HG03060 (cell line): ENCODE data around the gene GARIN5B.
A peak's percentile ranks its signal among the peaks of the same experiment; 100 is the strongest.

ENCODE experiments used
- ATAC-seq: cut with Tn5 transposase; IDR thresholded peaks from one replicate; pipeline ENCODE4 v1.9.1; 2021; ENCODE audit warnings: low read depth, moderate number of reproducible peaks; ENCODE audit not compliant: unreplicated experiment

The GARIN5B gene

GRCh38 chr19:55389386-55390317 lies 26.6 kb upstream of the GARIN5B start:
- ATAC-seq, result no peak

- no peak for ATAC-seq
These were observed 24.9 kb upstream of the GARIN5B start for GRCh38 chr19:55387736-55388497.

- no peak for ATAC-seq
These were observed 23.5 kb upstream of the GARIN5B start for GRCh38 chr19:55386493-55386971.

GRCh38 chr19:55385724-55386492 lies 22.8 kb upstream of the GARIN5B start, which contains the start of gene RPL28:
Gene RPL28, plus strand, starts transcription at chr19:55385932. Its CDS starts 426 bp downstream, at chr19:55386358.
- ATAC-seq, result peak; percentile 70

- peak; percentile 35 for ATAC-seq
These were observed 22.1 kb upstream of the GARIN5B start for GRCh38 chr19:55384920-55385723.

- ATAC-seq, result no peak
These were observed 21.3 kb upstream of the GARIN5B start, which contains the start of gene TMEM238 for GRCh38 chr19:55384131-55384919. Gene TMEM238, minus strand, starts transcription at chr19:55384292. Its CDS starts 33 bp downstream, at chr19:55384259.

DNA sequence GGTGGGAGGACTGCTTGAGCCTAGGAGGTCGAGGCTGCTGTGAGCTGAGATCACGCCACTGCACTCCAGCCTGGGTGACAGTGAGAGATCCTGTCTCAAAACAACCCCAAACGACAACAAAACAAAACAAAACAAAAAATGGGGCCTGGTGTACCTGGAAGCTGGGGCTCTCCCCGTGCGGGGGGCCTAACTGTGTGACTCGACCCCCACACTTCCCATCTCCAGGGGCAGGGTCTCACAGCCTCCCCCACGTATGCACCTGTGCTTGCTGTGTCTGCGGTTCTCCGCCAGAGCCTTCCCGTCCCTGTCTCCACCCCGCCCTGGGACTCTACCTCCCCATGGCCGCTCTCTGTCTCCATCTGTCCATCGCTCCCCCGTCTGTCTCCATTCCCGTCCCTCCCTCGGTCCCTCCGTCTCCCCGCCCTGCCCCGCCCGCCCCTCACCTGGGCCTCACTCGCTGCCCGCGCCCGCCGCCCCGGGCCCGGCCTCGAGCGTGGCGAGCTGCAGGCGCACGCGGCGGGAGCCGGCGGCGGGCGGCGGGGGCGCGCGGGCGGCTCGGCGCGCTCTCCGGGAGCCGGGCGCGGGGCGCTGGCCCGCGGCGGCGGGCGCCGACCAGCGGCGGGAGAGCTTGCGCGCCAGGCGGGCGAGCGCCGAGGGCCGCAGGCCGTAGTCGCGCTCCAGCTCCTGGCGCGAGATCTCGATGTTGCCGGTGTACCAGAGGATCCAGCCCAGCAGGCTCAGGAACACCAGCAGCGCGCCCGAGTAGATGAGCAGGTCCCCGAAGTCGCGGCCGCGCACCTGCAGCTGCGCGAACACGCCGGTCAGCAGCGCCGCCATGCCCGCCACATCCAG lies 20.4 kb upstream of the GARIN5B start:
- no peak for ATAC-seq

DNA sequence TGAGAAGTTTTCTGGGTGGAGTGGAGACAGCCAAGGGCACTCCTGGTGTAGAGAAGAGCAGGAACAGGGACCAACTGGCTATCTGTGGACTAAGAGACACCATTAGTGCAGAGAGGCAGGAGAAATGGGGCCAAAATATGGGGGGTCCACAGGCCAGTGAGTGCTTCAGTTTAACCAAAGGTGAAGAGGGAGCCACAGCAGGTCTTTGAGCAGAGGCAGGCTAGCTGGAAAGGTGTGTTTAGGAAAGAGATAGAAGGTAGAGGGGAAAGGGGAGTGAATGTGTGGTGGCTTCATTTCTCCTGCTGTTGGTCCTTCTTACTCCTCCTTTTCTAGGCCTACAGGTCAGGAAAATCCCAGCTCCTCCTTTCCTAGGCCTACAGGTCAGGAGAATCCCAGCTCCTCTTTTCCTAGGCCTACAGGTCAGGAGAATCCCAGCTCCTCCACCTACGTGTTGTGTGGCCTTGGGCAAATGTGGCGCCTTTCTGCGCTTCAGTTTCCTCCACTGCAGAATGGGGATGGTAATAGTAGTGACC lies 19.5 kb upstream of the GARIN5B start:
- ATAC-seq, result no peak

- no peak for ATAC-seq
These were observed 19.0 kb upstream of the GARIN5B start for GRCh38 chr19:55382013-55382412.

DNA sequence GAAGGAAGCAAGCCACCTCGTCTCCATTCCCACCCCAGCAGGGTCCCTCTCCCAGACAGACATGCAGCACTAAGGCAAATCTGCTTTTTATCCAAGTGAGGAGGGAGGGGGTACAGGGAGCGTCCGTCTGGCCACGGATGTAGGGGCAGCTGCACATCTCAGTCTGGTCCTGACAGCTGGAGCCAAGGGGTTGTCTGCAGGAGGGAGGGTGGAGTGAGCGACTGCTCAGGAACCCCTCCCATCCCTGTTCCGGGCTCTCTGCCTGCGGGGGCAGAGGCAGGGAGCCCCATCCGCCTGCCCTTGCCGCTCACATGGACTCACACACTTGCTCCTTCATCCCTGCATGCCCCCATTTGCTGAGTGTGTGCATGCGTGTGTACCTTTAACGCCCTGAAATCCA lies 16.1 kb upstream of the GARIN5B start:
- no peak for ATAC-seq

DNA sequence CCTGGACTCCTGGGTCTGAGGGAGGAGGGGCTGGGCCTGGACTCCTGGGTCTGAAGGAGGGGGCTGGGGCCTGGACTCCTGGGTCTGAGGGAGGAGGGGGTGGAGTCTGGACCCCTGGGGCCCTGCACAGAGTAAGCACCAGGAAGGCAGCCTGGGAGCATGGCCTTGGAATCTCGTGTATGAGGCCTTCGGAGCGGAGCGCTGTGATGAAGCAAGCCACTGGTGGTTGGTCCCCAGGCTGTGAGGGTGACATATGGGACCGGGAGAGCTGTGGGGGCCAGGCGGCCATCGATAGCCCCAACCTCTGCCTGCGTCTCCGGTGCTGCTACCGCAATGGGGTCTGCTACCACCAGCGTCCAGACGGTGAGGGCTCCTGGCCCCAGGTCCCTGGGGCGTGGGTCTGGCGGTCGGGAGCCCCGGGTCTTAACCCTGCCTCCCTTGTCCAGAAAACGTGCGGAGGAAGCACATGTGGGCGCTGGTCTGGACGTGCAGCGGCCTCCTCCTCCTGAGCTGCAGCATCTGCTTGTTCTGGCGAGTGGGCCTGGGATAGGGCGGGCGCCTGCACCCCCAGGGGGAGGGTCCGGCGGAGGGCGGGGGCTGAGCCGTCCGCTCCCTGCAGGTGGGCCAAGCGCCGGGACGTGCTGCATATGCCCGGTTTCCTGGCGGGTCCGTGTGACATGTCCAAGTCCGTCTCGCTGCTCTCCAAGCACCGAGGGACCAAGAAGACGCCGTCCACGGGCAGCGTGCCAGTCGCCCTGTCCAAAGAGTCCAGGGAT lies 14.5 kb upstream of the GARIN5B start:
- ATAC-seq, result no peak

- no peak for ATAC-seq
These were observed 13.3 kb upstream of the GARIN5B start, which contains the start of gene TMEM190 for GRCh38 chr19:55376241-55376933. Gene TMEM190, plus strand, starts transcription at chr19:55376826. Its CDS starts 28 bp downstream, at chr19:55376854.

GRCh38 chr19:55373993-55374757 lies 11.1 kb upstream of the GARIN5B start:
- ATAC-seq, result no peak

GRCh38 chr19:55373306-55373992 lies 10.4 kb upstream of the GARIN5B start:
- no peak for ATAC-seq
